Heart right ventricle (tissue), 16 donors: Measurements from ENCODE around the gene ROBO1. TPM values are rescaled to one million over a fixed set of nuclear protein-coding genes. Genes with fewer than 3 reads are reported as not detected.

ENCODE experiments used
- ATAC-seq, 8 donors: fragments of 200-7000 bp; cut with Tn5 transposase; one replicate each; pipeline ENCODE4 v1.9.1; 2020; ENCODE audit warnings: mild to moderate bottlenecking in 8 of 8, moderate library complexity in 8 of 8, moderate number of reproducible peaks in 1 of 8
- DNase-seq, 2 donors: peaks; one replicate each; pipeline ENCODE4 v3.0.0-alpha.2; 2020
- H3K27ac ChIP-seq, 10 donors: fragments of 200-600 bp; sonication (generic) in 2 of 10; one replicate each; pipeline versions ENCODE4 v1.5.0 to v1.8.0; 2020 to 2022; ENCODE audit warnings: mild to moderate bottlenecking in 3 of 10
- H3K27me3 ChIP-seq, 7 donors: fragments of 200-600 bp; one replicate each; pipeline ENCODE4 v1.8.0; 2021 to 2022; ENCODE audit warnings: mild to moderate bottlenecking in 2 of 7
- H3K36me3 ChIP-seq, 9 donors: fragments of 200-600 bp; sonication (generic) in 1 of 9; one replicate each; pipeline versions ENCODE4 v1.5.0 to v1.8.0; 2020 to 2022; ENCODE audit warnings: mild to moderate bottlenecking in 2 of 9
- H3K4me1 ChIP-seq, 9 donors: fragments of 200-600 bp; sonication (generic) in 1 of 9; one replicate each; pipeline versions ENCODE4 v1.5.0 to v1.8.0; 2020 to 2022; ENCODE audit warnings: mild to moderate bottlenecking in 4 of 9
- H3K4me3 ChIP-seq, 10 donors: fragments of 200-600 bp; sonication (generic) in 2 of 10; one replicate each; pipeline versions ENCODE4 v1.5.0 to v1.8.0; 2020 to 2022; ENCODE audit warnings: mild to moderate bottlenecking in 7 of 10, moderate library complexity in 2 of 10
- H3K9me3 ChIP-seq, 11 donors: fragments of 200-600 bp in 10 of 11; sonication (generic) in 2 of 11; one replicate each; pipeline versions ENCODE4 v1.5.0 to v1.8.0; 2013 to 2022; ENCODE audit warnings: mild to moderate bottlenecking in 2 of 11, control low read depth in 1 of 11, moderate library complexity in 1 of 11
- WGBS, 2 donors: extraction: QIAGEN DNeasy Blood & Tissue Kit; methylation state at CpG; one replicate each; pipeline ENCODE4 v1.1.7; 2013; ENCODE audit warnings: inconsistent platforms in 1 of 2; 5-methylcytosine and 5-hydroxymethylcytosine counted together
- intact Hi-C, 10 donors: fragments of 100-400 bp; cut with DNase I; formaldehyde crosslinking; loops; one replicate each; pipeline versions ENCODE4 v1.11.1 to v1.14.2; 2022
- polyA plus RNA-seq, 2 donors: library from polyadenylated mRNA; stranded (reverse); fragments of 200-250 nt; gene quantifications; one replicate each; pipeline ENCODE4 v1.2.3, GENCODE V29; 2013
- total RNA-seq, 10 donors: library from RNA; stranded (reverse); fragmentation: NEBNext Ultra II Directional in 3 of 10; extraction: Animal tissue kit (Norgen Biotek cat#: 25700) in 3 of 10; gene quantifications; one replicate each; pipeline versions ENCODE4 v1.2.1 to v1.2.4, GENCODE V29; 2021 to 2023
- TF ChIP-seq, protein P1 (sequence below), 9 donors: fragments of 200-600 bp; sonication (generic) in 2 of 9; IDR thresholded peaks; one replicate each; pipeline versions ENCODE4 v1.5.0 to v1.8.0; 2021 to 2022; ENCODE audit warnings: antibody characterized with exemption in 9 of 9, mild to moderate bottlenecking in 5 of 9, moderate library complexity in 1 of 9
- donor health status: Arrhythmogenic right ventricular cardiomyopathy.
- donor health status: ischemic (EF 13 %, LVEDD 7.1; RV severe dilation, severe dysfunction).
- donor health status: healthy with polysubstance abuse.
- donor health status: DM: no; HTN: yes; CAD: no.
- donor health status: DM: no; HTN: no; CAD: no.
- donor health status: ischemic (EF 25% LVEDD 6.9; RV normal size, moderate dysfunction).
- donor health status: ischemic (EF 25% LVEDD 5.7; RV mildly dilated, moderate dysfunction).
- donor health status: healthy.
- donor health status: DM: yes; HTN: yes; CAD: no.
- donor health status: Ischemic cardiomyopathy.
- donor health status: ischemic (EF 35%, LVEDD 5.7; RV mildly dilated, moderate dysfunction).
- donor health status: nonischemic (EF 11% LVEDD 7.7; RV severe dilation, severe dysfunction).
- donor health status: DM: yes; HTN: yes; CAD: no.
- donor health status: PGD.
- donor health status: ischemic (EF 29% LVEDD 5.4; RV normal size, mild dysfunction).
- donor health status: nonischemic (EF 23%, LVEDD 6.1; RV moderate dilation, normal function).

ROBO1 gene
- total and polyA plus RNA-seq, 12 donors = 2.8 to 13.9 (median 5.6) TPM

DNA sequence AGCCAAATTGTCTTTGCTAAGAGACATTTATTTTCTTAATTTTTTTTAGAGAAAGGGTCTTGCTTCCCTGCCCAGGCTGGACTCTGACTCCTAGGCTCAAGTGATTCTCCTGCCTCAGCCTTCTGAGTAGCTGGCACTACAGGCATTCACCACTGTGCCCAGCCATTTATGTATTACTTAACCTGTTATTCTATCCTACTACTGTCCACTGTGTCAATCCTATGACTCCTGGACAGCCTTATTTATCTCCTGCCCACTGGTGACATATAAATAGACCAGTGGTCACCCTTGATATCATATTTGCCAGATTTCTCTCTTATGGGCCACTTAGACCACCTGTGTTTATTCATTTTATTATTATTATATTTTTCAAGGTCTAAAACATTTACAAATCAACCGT lies 161.4 kb downstream of the ROBO1 start:
- WGBS, 2 donors = 72 to 82% methylated on average over 1 of the region's 1 CpG
- no peak for ATAC-seq
- Histone ChIP-seq H3K9me3 (peaks cover 0 to 13% (median 0%) of the 10 kb centered on the region in 11 donors), H3K27ac (no peak overlapping the region), H3K4me3 (no peak overlapping the region), H3K4me1 (no peaks in the 10 kb centered on the region), H3K36me3 (no peaks in the 10 kb centered on the region), H3K27me3 (no peaks in the 10 kb centered on the region)
- TF ChIP-seq, protein P1, sequence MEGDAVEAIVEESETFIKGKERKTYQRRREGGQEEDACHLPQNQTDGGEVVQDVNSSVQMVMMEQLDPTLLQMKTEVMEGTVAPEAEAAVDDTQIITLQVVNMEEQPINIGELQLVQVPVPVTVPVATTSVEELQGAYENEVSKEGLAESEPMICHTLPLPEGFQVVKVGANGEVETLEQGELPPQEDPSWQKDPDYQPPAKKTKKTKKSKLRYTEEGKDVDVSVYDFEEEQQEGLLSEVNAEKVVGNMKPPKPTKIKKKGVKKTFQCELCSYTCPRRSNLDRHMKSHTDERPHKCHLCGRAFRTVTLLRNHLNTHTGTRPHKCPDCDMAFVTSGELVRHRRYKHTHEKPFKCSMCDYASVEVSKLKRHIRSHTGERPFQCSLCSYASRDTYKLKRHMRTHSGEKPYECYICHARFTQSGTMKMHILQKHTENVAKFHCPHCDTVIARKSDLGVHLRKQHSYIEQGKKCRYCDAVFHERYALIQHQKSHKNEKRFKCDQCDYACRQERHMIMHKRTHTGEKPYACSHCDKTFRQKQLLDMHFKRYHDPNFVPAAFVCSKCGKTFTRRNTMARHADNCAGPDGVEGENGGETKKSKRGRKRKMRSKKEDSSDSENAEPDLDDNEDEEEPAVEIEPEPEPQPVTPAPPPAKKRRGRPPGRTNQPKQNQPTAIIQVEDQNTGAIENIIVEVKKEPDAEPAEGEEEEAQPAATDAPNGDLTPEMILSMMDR (IDR thresholded peaks at IDR 0.05) = no peak
- no peak for DNase-seq
- intact Hi-C loops = no loop called here

DNA sequence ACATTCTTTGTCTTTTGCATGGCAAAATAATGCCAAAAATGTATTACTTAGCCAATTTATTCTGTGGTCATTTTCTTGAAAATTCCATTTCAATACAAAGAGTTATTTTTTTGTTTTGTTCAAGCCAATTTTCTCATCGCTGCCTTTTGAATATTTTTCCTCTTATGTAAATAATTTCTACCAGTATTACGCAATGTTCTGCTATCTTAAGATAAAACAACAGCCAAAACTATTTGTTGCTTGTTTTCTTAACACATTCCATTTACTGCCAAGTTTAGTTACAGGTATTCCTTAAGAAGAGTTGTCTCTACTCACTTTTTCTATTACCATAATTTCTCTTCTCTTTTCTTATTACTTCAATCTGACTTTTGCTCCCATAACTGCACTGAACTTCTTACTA lies 163.1 kb downstream of the ROBO1 start:
- WGBS, 2 donors = 41 to 44% methylated on average over 2 of the region's 2 CpGs
- Histone ChIP-seq H3K4me1 (no peaks in the 10 kb centered on the region), H3K27me3 (no peaks in the 10 kb centered on the region), H3K4me3 (no peak overlapping the region), H3K9me3 (no peaks in the 10 kb centered on the region), H3K36me3 (no peaks in the 10 kb centered on the region), H3K27ac (no peak overlapping the region)
- no peak for DNase-seq
- ATAC-seq = no peak
- TF ChIP-seq, protein P1 (IDR thresholded peaks at IDR 0.05) = no peak
- intact Hi-C loops = no loop called here

DNA sequence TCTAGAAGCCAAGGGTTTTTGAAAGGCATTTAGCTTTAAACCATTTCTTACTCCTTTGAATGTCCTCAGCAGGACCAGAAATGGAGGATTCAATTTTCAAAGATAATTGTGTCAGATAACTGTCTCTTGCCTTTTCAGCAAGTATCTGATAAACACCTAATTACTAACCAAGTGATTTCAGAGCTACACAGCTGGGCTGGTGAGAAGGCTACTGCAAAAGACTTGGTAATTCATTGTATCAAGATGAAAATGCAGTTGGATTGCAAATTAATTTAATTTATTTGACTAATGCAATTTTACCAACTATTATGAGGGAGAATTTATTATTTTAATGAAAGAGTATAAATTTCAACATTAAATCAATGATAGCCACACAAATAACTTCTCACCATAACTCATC lies 165.4 kb downstream of the ROBO1 start:
- Histone ChIP-seq H3K36me3 (no peaks in the 10 kb centered on the region), H3K9me3 (no peaks in the 10 kb centered on the region), H3K4me1 (no peaks in the 10 kb centered on the region), H3K27ac (no peak overlapping the region), H3K4me3 (no peak overlapping the region), H3K27me3 (no peaks in the 10 kb centered on the region)
- ATAC-seq (no peak), DNase-seq (no peak)
- TF ChIP-seq, protein P1 (IDR thresholded peaks at IDR 0.05) = no peak
- intact Hi-C loops = no loop called here

DNA sequence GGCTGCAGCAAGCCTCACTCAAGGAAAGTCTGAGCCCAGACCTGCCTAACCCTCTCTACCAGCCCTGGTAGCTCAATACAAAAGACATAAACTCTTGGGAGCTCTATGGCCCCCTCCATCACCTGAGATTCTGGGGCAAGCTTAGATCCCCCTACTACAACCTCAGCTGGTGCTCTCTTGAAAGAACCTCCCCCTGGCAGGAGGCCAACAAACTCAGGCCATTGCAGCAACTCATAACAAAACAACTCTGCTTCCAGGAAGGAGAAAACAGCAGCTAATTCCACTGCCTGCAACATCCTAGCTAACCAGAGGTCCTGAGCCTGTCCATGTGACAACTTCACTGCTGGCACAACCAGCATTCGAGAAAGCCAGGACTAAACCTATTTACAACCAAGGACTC lies 169.2 kb downstream of the ROBO1 start:
- no peak overlapping the region for H3K4me3 ChIP-seq
- WGBS, 2 donors = 51 to 75% methylated on average over 1 of the region's 1 CpG
- DNase-seq = no peak
- no peak overlapping the region for H3K27ac ChIP-seq
- intact Hi-C loops = no loop called here
- no peaks in the 10 kb centered on the region for H3K27me3 ChIP-seq
- no peaks in the 10 kb centered on the region for H3K9me3 ChIP-seq
- ATAC-seq = no peak
- no peaks in the 10 kb centered on the region for H3K36me3 ChIP-seq
- no peaks in the 10 kb centered on the region for H3K4me1 ChIP-seq
- TF ChIP-seq, protein P1 (IDR thresholded peaks at IDR 0.05) = no peak

DNA sequence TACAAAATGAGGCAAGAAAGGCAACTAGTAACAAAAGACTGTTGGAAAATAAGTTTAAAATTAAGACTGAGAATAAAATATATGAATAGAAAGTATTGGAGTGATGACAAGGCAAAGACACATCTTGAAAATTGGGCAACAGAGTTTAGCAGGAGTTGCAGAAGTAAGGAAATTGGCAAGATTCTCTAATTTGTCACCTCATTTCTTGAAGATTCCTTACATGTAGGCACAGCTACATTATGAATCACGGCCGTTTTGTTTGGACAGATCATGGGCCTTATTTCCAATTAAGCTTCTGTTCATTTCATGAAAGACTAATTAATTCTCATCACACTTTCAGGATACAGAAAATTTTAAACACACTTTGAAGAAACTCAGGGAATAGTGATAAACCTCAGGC lies 170.1 kb downstream of the ROBO1 start:
- Histone ChIP-seq H3K4me1 (no peaks in the 10 kb centered on the region), H3K36me3 (no peaks in the 10 kb centered on the region), H3K27me3 (no peaks in the 10 kb centered on the region), H3K4me3 (no peak overlapping the region), H3K27ac (no peak overlapping the region), H3K9me3 (no peaks in the 10 kb centered on the region)
- TF ChIP-seq, protein P1 (IDR thresholded peaks at IDR 0.05) = no peak
- 77 to 81% methylated on average over 2 of the region's 2 CpGs for WGBS, 2 donors
- ATAC-seq = no peak
- DNase-seq = no peak
- intact Hi-C loops = no loop called here
